HepG2 (cell line): ENCODE measurements around the gene BMPR2. TPM values are rescaled to one million over a fixed set of nuclear protein-coding genes. Genes with fewer than 3 reads are reported as not detected.

ENCODE experiments used
- ATAC-seq: fragments of 200-7000 bp; cut with Tn5 transposase; 3 replicates; pipeline ENCODE4 v1.9.1; 2020; ENCODE audit warnings: mild to moderate bottlenecking, moderate library complexity
- BruUV-seq: library from RNA; stranded (reverse); fragments of 400-500 nt; replicated peaks from 2 replicates; lab custom pipeline; 2021; lab: Mats Ljungman, UMichigan
- CTCF ChIA-PET: fragments of 300-600 bp; formaldehyde crosslinking; extraction: SDS; loops from one replicate; lab custom pipeline; 2021; ENCODE audit warnings: low total read pairs, inconsistent platforms, low intra/inter-chr PET ratio; lab: Yijun Ruan, JAX
- POLR2A ChIA-PET: fragments of 350-600 bp; sonication (Branson Sonifier 250); formaldehyde crosslinking; loops from one replicate; lab custom pipeline; 2020; ENCODE audit warnings: antibody characterized with exemption, inconsistent platforms; lab: Yijun Ruan, JAX
- DNase-seq: peaks from one replicate; pipeline ENCODE4 v3.0.0-alpha.2; 2015; ENCODE audit warnings: low spot score
- FAIRE-seq: peaks from 3 replicates; lab custom pipeline; 2011; peaks lifted over from hg19 to GRCh38; lab: Jason Lieb, UNC
- H2AFZ ChIP-seq: one replicate; pipeline ENCODE4 v1.6.1; 2011; ENCODE audit warnings: low read length, inconsistent platforms
- H3K27ac ChIP-seq: fragments of 300-600 bp; 3 replicates; pipeline ENCODE4 v1.8.0; 2011; ENCODE audit warnings: mixed run types, mild to moderate bottlenecking, mixed read lengths, low read length, inconsistent platforms; ENCODE audit not compliant: insufficient read depth; ENCODE audit errors: extremely low read length
- H3K27me3 ChIP-seq, 2 experiments: fragments of 200-600 bp in 1 of 2; 2 replicates in 1 of 2; 3 replicates in 1 of 2; pipeline versions ENCODE4 v1.6.0 to v1.8.0; 2011; ENCODE audit warnings: low read length in 2 of 2, mild to moderate bottlenecking in 2 of 2, moderate library complexity in 2 of 2, inconsistent platforms in 1 of 2; ENCODE audit not compliant: insufficient read depth in 2 of 2, control insufficient read depth in 1 of 2
- H3K36me3 ChIP-seq, 2 experiments: fragments of 200-600 bp in 1 of 2; replicated peaks in 1 of 2; 2 replicates in 1 of 2; 3 replicates in 1 of 2; pipeline versions ENCODE4 v1.5.1 to v1.8.0; 2011; ENCODE audit warnings: low read length in 2 of 2, inconsistent platforms in 1 of 2; ENCODE audit not compliant: insufficient read depth in 2 of 2, control insufficient read depth in 1 of 2
- H3K4me1 ChIP-seq: 2 replicates; pipeline ENCODE4 v1.5.1; 2012; ENCODE audit warnings: low read length, inconsistent platforms; ENCODE audit not compliant: insufficient read depth
- H3K4me2 ChIP-seq: 2 replicates; pipeline ENCODE4 v1.6.0; 2011; ENCODE audit warnings: low read depth, low read length, inconsistent platforms
- H3K4me3 ChIP-seq, 3 experiments: fragments of 200-600 bp in 1 of 3; sonication (generic), shearing (Covaris generic) in 1 of 3; replicated peaks in 1 of 3; 2 replicates each; pipeline ENCODE4 v1.5.1; 2011 to 2016; ENCODE audit warnings: low read length in 3 of 3, inconsistent platforms in 2 of 3, low read depth in 2 of 3, mild to moderate bottlenecking in 2 of 3, control low read depth in 1 of 3, mixed read lengths in 1 of 3; ENCODE audit not compliant: insufficient read depth in 1 of 3
- H3K79me2 ChIP-seq: one replicate; pipeline ENCODE4 v1.6.1; 2011; ENCODE audit warnings: low read length, inconsistent platforms; ENCODE audit not compliant: insufficient read depth
- H3K9ac ChIP-seq: 2 replicates; pipeline ENCODE4 v1.6.0; 2011; ENCODE audit warnings: mild to moderate bottlenecking, low read depth, low read length, inconsistent platforms; ENCODE audit not compliant: insufficient read depth
- H3K9me3 ChIP-seq: 2 replicates; pipeline ENCODE4 v1.5.1; 2012; ENCODE audit warnings: mild to moderate bottlenecking, low read length
- H4K20me1 ChIP-seq: 2 replicates; pipeline ENCODE4 v1.6.0; 2011; ENCODE audit warnings: inconsistent platforms, mild to moderate bottlenecking, low read length, moderate library complexity; ENCODE audit not compliant: insufficient read depth
- ARNT2 ChIP-seq: sonication (generic); formaldehyde crosslinking; IDR thresholded peaks from 2 replicates; pipeline ENCODE4 v1.8.0; 2022; ENCODE audit warnings: mild to moderate bottlenecking, low read depth, missing genetic modification reagents, moderate library complexity
- CCDC6 ChIP-seq: sonication (generic); formaldehyde crosslinking; IDR thresholded peaks from 2 replicates; pipeline ENCODE4 v1.8.1; 2022; ENCODE audit warnings: mild to moderate bottlenecking, missing genetic modification reagents, moderate library complexity
- GPBP1L1 ChIP-seq: sonication (generic); formaldehyde crosslinking; IDR thresholded peaks from 2 replicates; pipeline ENCODE4 v1.5.0; 2020; ENCODE audit warnings: mild to moderate bottlenecking, missing genetic modification reagents
- GTF3A ChIP-seq: sonication (generic); formaldehyde crosslinking; conservative IDR thresholded peaks from 2 replicates; pipeline ENCODE4 v1.4.0; 2020; ENCODE audit warnings: mild to moderate bottlenecking, missing genetic modification reagents
- NFYB ChIP-seq: sonication (generic); formaldehyde crosslinking; IDR thresholded peaks from 2 replicates; pipeline ENCODE4 v1.4.0; 2020; ENCODE audit warnings: missing genetic modification reagents
- POLR2G ChIP-seq: fragments of 200-400 bp; formaldehyde crosslinking; IDR thresholded peaks from 2 replicates; pipeline ENCODE4 v1.6.1; 2018; ENCODE audit warnings: mild to moderate bottlenecking, low read depth, low read length, moderate library complexity
- SATB2 ChIP-seq: sonication (generic); formaldehyde crosslinking; IDR thresholded peaks from 2 replicates; pipeline ENCODE4 v1.5.0; 2020; ENCODE audit warnings: missing genetic modification reagents
- SETDB1 ChIP-seq: sonication (generic); formaldehyde crosslinking; IDR thresholded peaks from 2 replicates; pipeline ENCODE4 v1.5.1; 2020; ENCODE audit warnings: missing genetic modification reagents, mild to moderate bottlenecking, borderline replicate concordance
- STAT6 ChIP-seq: sonication (generic); formaldehyde crosslinking; IDR thresholded peaks from 2 replicates; pipeline ENCODE4 v1.4.0; 2020; ENCODE audit warnings: missing genetic modification reagents, mild to moderate bottlenecking, borderline replicate concordance
- TRIM22 ChIP-seq: fragments of 450-650 bp; IDR thresholded peaks from 2 replicates; pipeline ENCODE4 v1.6.1; 2017
- ZBTB14 ChIP-seq: sonication (generic); formaldehyde crosslinking; IDR thresholded peaks from 2 replicates; pipeline ENCODE4 v1.4.0; 2020; ENCODE audit warnings: missing genetic modification reagents
- ZBTB7A ChIP-seq: sonication (generic); formaldehyde crosslinking; IDR thresholded peaks from 2 replicates; pipeline ENCODE4 v1.8.0; 2022; ENCODE audit warnings: mild to moderate bottlenecking, missing genetic modification reagents
- ZNF136 ChIP-seq: sonication (generic); formaldehyde crosslinking; IDR thresholded peaks from 2 replicates; pipeline ENCODE4 v1.8.1; 2022; ENCODE audit warnings: low read depth, mild to moderate bottlenecking, moderate library complexity, missing genetic modification reagents
- ZNF230 ChIP-seq: sonication (generic); formaldehyde crosslinking; IDR thresholded peaks from 2 replicates; pipeline ENCODE4 v1.4.0; 2020; ENCODE audit warnings: mild to moderate bottlenecking, missing genetic modification reagents
- ZSCAN12 ChIP-seq: sonication (generic); formaldehyde crosslinking; IDR thresholded peaks from 2 replicates; pipeline ENCODE4 v1.9.0; 2021; ENCODE audit warnings: mild to moderate bottlenecking, missing genetic modification reagents
- ZSCAN30 ChIP-seq: sonication (generic); formaldehyde crosslinking; IDR thresholded peaks from 2 replicates; pipeline ENCODE4 v1.5.0; 2020; ENCODE audit warnings: mild to moderate bottlenecking, missing genetic modification reagents
- WGBS: methylation state at CpG from one replicate; pipeline ENCODE4 v1.1.6; 2017; ENCODE audit warnings: low lambda C conversion rate; 5-methylcytosine and 5-hydroxymethylcytosine counted together
- in situ Hi-C: cut with HindIII; loops from 2 replicates; pipeline ENCODE4 v1.10.0; 2017; ENCODE audit warnings: low pct_unique_long_range_greater_than_20kb; ENCODE audit not compliant: extremely low pct_ligation_motif_present
- intact Hi-C: fragments of 100-400 bp; cut with micrococcal nuclease; formaldehyde crosslinking; loops from one replicate; pipeline ENCODE4 v1.10.0; 2022; ENCODE audit not compliant: unreplicated experiment
- polyA plus RNA-seq, 8 experiments: library from polyadenylated mRNA; depleted of rRNA in 3 of 8; stranded (reverse) in 7 of 8; unstranded in 1 of 8; fragments of >200 nt; fragmentation: Illumina TruSeq in 4 of 8; extraction: Trizol in 4 of 8; gene quantifications; 2 replicates each; pipeline versions ENCODE4 v1.2.1 to v1.2.3, GENCODE V29; 2011 to 2016; ENCODE audit warnings: low read depth in 4 of 8, missing spikeins in 1 of 8, mixed read lengths in 1 of 8; ENCODE audit not compliant: insufficient read depth in 1 of 8
- total RNA-seq, 5 experiments: library from RNA; depleted of rRNA; stranded (reverse); fragments of >200 nt; fragmentation: Illumina TruSeq; extraction: Trizol; gene quantifications; 2 replicates each; pipeline ENCODE4 v1.2.3, GENCODE V29; 2016; ENCODE audit warnings: low read depth in 1 of 5

The BMPR2 gene
- total and polyA plus RNA-seq, 2 of the 13 experiments (the other 11 are each of a cell fraction or from before 2014, with no cell fraction given) = 5.5 to 10.3 TPM

- POLR2A ChIA-PET = interaction anchor here (1.2 kb wide), 1 partner anchor 108 kb away, joined by 3 read pairs; no protein-coding TSS in a partner anchor
- intact Hi-C loops = loop anchor here (5.0 kb wide), 2 partner anchors 70 to 100 kb away; no protein-coding TSS in a partner anchor
- CTCF ChIA-PET = no interaction called here
- TF ChIP-seq NFYB (CRISPR knock-in tag) (no peak; the same call in 1 of the 2 replicates), ZNF230 (CRISPR knock-in tag) (0 out of 2 replicates have a peak, but pooled peaks have one; percentile 90), STAT6 (CRISPR knock-in tag) (no peak), ZNF136 (no peak), GTF3A (CRISPR knock-in tag) (no peak), ZSCAN12 (CRISPR knock-in tag) (no peak), ZBTB14 (no peak), ZSCAN30 (CRISPR knock-in tag) (no peak), CCDC6 (CRISPR knock-in tag) (no peak), SETDB1 (no peak), ZBTB7A (0 out of 2 replicates have a peak, but pooled peaks have one; percentile 52), GPBP1L1 (CRISPR knock-in tag) (no peak), SATB2 (no peak), TRIM22 (no peak), POLR2G (no peak), ARNT2 (CRISPR knock-in tag) (no peak; the same call in 1 of the 2 replicates)
Measured at GRCh38 chr2:202377207-202377761, 1.2 kb downstream of the BMPR2 start.

More at GRCh38 chr2:202377207-202377761, 1.2 kb downstream of the BMPR2 start:
- Histone ChIP-seq H3K9me3 (no peaks in the 10 kb centered on the region), H3K4me3 (peak overlapping the region; percentile 88 to 99 (median 95)), H3K4me2 (peak overlapping the region; percentile 80), H3K4me1 (peaks cover 54% of the 10 kb centered on the region), H3K27me3 (no peaks in the 10 kb centered on the region; a peak in 1 of 5 replicates), H2AFZ (no peak overlapping the region), H3K27ac (peak overlapping the region; percentile 85), H4K20me1 (peaks cover 19% of the 10 kb centered on the region), H3K79me2 (peaks cover 57% of the 10 kb centered on the region), H3K9ac (peak overlapping the region; percentile 82), H3K36me3 (no peaks in the 10 kb centered on the region)
- under 1% methylated on average over 35 of the region's 38 CpGs for WGBS
- no peak for FAIRE-seq
- in situ Hi-C loops = no loop called here
- no TSS peak for BruUV-seq
- DNase-seq = peak; percentile 38
- peak; percentile 69 for ATAC-seq
